GM12864 (cell line): ENCODE measurements around the gene BSPRY.
"Not testable (repeated sequence)": the region's sequence is repeated elsewhere in the genome, so short reads cannot be mapped to it uniquely, and the experiment has no call there.

Experiments used
- DNase-seq: peaks from one replicate; pipeline ENCODE4 v3.0.0-alpha.2; 2011; ENCODE audit warnings: low read depth
- H3K4me3 ChIP-seq: 2 replicates; pipeline ENCODE4 v1.5.1; 2011; ENCODE audit warnings: mild to moderate bottlenecking, low read depth, low read length, control low read depth
- TF ChIP-seq, protein P1 (sequence below): IDR thresholded peaks from 2 replicates; pipeline ENCODE4 v1.5.1; 2011; ENCODE audit warnings: low read depth, mild to moderate bottlenecking, moderate library complexity, low read length, control low read depth, inconsistent platforms; ENCODE audit errors: missing control alignments

Gene BSPRY

DNA sequence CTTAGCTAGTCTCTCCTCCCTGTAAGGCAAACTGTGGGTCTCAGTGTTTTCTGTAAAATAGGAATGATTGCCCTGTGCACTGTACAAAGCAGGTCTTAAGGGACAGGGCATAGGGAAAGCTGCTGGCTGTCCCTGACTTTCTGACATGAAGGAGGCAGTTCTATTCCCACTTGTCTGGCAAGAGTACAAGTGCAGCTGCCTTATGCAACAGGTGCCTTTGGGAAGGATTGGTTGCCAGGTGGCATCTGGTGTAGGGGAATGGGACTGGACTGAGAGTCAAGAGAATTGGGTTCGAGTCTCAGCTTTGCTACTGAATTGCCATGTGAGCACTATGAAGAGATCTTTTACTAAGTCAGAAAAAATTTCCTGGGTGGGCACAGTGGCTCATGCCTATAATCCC is 10.0 kb downstream of the BSPRY start:
- TF ChIP-seq, protein P1, sequence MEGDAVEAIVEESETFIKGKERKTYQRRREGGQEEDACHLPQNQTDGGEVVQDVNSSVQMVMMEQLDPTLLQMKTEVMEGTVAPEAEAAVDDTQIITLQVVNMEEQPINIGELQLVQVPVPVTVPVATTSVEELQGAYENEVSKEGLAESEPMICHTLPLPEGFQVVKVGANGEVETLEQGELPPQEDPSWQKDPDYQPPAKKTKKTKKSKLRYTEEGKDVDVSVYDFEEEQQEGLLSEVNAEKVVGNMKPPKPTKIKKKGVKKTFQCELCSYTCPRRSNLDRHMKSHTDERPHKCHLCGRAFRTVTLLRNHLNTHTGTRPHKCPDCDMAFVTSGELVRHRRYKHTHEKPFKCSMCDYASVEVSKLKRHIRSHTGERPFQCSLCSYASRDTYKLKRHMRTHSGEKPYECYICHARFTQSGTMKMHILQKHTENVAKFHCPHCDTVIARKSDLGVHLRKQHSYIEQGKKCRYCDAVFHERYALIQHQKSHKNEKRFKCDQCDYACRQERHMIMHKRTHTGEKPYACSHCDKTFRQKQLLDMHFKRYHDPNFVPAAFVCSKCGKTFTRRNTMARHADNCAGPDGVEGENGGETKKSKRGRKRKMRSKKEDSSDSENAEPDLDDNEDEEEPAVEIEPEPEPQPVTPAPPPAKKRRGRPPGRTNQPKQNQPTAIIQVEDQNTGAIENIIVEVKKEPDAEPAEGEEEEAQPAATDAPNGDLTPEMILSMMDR, result no peak
- no peak overlapping the region for H3K4me3 ChIP-seq
- DNase-seq, result no peak

DNA sequence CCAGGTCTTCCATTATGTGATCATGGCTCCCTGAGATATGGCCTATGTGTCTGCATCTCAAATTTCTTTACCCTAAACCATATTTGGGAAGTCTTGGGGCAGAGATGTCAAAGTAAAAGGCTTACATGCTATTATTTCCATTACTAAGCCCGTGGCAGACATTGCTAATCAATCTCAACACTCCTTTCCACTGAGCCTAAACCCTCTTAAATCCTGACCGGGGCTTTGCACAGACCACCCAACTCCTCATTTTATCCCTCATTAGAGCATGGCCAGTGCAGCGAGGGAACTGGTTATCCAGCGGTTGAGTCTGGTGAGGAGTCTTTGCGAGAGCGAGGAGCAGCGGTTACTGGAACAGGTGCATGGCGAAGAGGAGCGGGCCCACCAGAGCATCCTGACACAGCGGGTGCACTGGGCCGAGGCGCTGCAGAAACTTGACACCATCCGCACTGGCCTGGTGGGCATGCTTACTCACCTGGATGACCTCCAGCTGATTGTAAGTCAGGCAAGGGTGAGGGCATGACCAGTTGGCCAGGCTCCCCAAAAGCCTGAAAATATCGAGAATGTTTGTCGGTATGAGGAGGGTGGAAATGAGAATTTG is 11.0 kb downstream of the BSPRY start:
- H3K4me3 ChIP-seq, result no peak overlapping the region
- no peak for DNase-seq
- TF ChIP-seq, protein P1, result no peak

DNA sequence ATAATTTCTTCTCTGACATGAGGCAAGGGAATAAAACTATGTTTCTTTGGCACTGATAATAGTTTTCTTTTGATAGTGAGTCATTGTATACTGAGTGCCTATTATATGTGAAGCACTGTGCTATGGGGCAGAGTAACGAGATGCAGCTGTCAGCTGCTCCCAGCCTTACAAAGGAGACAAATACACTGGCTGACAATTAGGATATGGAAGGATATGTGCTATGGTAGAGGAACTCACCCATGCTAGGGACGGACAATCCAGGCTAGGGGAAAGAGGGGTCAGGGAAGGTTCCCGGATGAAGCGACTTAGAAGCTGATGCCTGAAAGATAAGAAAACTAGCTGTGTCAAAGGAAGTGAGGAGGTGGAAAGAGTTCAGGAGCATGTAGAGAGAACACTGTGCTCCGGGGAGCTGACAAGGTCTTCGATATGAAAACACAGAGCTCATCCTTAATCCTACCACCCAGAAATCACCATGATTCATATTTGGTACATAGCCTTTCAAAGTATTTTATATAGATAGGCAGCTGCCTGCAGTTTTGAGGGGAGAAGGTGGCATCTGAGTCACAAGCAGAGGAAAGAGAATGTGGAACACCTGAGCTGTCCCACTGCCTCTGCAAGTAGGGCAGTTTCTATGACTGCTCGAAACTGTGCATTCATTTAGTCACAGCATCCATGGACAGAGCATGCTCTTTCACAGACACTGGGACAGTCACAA is 12.1 kb downstream of the BSPRY start:
- no peak for DNase-seq
- TF ChIP-seq, protein P1, result no peak
- no peak overlapping the region for H3K4me3 ChIP-seq

DNA sequence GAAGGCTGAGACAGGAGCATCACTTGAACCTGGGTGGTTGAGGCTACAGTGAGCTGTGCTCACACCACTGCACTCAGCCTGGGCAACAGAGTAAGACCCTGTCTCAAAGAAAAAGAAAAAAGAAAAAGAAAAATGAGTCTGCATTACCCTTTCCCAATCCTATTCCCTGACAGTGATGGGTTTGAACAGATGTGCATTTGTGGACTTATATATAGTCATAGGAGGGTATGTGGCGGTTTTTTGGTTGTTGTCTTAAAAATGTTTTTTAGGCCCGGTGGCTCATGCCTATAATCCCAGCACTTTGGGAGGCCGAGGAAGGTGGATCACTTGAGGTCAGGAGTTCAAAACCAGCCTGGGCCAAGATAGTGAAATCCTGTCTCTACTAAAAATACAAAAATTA is 14.0 kb downstream of the BSPRY start:
- no peak overlapping the region for H3K4me3 ChIP-seq
- DNase-seq, result no peak

DNA sequence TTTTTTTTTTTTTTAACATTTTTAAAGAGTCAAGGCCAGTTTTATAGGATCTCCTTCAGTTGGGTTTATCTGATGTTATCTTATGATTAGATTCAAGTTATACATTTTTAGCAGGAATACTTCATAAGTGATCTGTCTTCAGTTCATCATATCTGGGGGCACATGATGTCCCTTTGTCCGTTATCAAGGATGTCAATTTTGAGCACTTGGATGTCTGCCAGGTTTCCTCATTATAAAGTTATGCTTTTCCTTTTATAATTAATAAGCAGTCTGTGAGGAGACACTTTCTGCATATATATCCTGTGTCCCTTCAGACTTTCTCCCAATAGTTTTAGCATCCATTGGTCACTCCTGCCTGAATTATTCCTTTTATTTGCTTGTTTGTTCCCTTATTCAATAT is 15.6 kb downstream of the BSPRY start:
- TF ChIP-seq, protein P1, result no peak
- no peak overlapping the region for H3K4me3 ChIP-seq
- DNase-seq, result no peak

More for the DNA sequence above, 14.0 kb downstream of the BSPRY start:
- TF ChIP-seq, protein P1, result no peak

DNA sequence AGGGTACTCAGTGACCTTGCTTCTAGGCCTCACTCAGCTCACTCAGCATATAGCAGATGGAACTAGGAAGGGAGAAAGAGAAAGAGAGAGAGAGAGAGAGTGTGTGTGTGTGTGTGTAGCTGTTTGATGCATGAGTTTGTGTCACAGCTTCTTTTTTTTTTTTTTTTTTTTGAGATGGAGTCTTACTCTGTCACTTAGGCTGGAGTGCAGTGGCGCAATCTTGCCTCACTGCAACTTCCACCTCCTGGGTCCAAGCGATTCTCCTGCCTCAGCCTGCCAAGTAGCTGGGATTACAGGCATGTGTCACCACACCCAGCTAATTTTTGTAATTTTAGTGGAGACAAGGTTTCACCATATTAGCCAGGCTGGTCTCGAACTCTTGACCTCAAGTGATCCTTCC is 16.3 kb downstream of the BSPRY start:
- not testable (repeated sequence) for DNase-seq, H3K4me3 ChIP-seq

DNA sequence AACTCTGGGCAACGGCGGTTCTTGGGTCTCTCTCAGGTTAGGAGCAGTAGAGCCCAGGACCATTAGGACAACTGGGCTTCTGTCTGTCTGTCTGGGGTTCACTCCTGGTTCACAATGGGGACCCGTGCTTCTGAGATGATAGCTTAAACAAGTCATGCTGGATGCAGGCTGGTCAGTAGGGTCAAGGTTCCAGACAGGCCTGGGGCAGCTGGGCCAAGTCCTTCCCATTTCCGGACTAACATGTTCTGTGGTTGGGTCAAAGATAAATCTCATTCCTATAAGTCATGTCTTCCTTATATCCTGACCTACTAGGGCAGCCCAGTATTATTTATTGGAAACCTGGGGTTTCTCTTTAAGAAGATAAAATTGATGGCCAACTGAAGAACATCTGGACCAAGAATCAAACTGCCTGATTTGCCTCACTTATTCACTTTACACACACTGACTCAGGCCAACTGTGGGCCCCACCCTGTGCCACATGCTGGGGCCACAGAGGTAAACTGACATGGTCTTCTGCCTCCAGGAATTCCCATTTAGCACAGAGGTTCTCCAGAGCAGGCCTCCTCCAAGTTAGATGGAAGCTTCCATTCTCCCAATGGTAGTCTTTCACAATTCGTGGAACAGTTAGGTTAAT is 19.1 kb downstream of the BSPRY start:
- no peak for DNase-seq
- no peak overlapping the region for H3K4me3 ChIP-seq
- TF ChIP-seq, protein P1, result no peak
